GM18517 (cell line): ENCODE measurements around the gene STC2.

Experiments
- ATAC-seq: cut with Tn5 transposase; IDR thresholded peaks from one replicate; pipeline ENCODE4 v1.9.1; 2021; ENCODE audit warnings: mild to moderate bottlenecking, moderate library complexity; ENCODE audit not compliant: unreplicated experiment

The STC2 gene

GRCh38 chr5:173329491-173330337 lies 1.5 kb upstream of the STC2 start:
- peak; percentile 38 for ATAC-seq

GRCh38 chr5:173328844-173329490 lies 753 bp upstream of the STC2 start:
- ATAC-seq = no peak

GRCh38 chr5:173327084-173327947 lies 898 bp downstream of the STC2 start:
- no peak for ATAC-seq

GRCh38 chr5:173326501-173326960 lies 1.7 kb downstream of the STC2 start:
- no peak for ATAC-seq

- ATAC-seq = no peak
These were observed 3.0 kb downstream of the STC2 start for GRCh38 chr5:173325091-173325698.

- no peak for ATAC-seq
These were observed 3.9 kb downstream of the STC2 start for GRCh38 chr5:173324115-173325001.

- no peak for ATAC-seq
These were observed 4.5 kb downstream of the STC2 start for GRCh38 chr5:173323799-173324114.

- ATAC-seq = no peak
These were observed 5.0 kb downstream of the STC2 start for GRCh38 chr5:173323106-173323798.

- ATAC-seq = no peak
These were observed 6.3 kb downstream of the STC2 start for GRCh38 chr5:173321886-173322285.

- no peak for ATAC-seq
These were observed 8.0 kb downstream of the STC2 start for GRCh38 chr5:173320259-173320658.

- no peak for ATAC-seq
These were observed 8.6 kb downstream of the STC2 start for GRCh38 chr5:173319646-173320045.

- no peak for ATAC-seq
These were observed 9.2 kb downstream of the STC2 start for GRCh38 chr5:173318881-173319620.

- no peak for ATAC-seq
These were observed 9.9 kb downstream of the STC2 start for GRCh38 chr5:173318330-173318729.

GRCh38 chr5:173317852-173318251 lies 10.4 kb downstream of the STC2 start:
- ATAC-seq = no peak

- no peak for ATAC-seq
These were observed 11.0 kb downstream of the STC2 start for GRCh38 chr5:173317091-173317730.

- no peak for ATAC-seq
These were observed 11.7 kb downstream of the STC2 start for GRCh38 chr5:173316339-173317020.

- ATAC-seq = no peak
These were observed 12.5 kb downstream of the STC2 start for GRCh38 chr5:173315495-173316338.
